Ectodermal cell (in vitro differentiated cells): ENCODE measurements around the gene CACNG6.
"Not testable (repeated sequence)": the region's sequence is repeated elsewhere in the genome, so short reads cannot be mapped to it uniquely, and the experiment has no call there.

Experiments used
- H3K27ac ChIP-seq: 2 replicates; pipeline ENCODE4 v1.7.0; 2013; ENCODE audit warnings: mild to moderate bottlenecking, low read depth, low read length; ENCODE audit not compliant: insufficient read depth, poor library complexity, severe bottlenecking
- H3K27me3 ChIP-seq: 2 replicates; pipeline ENCODE4 v1.7.0; 2013; ENCODE audit warnings: mild to moderate bottlenecking, low read length; ENCODE audit not compliant: insufficient read depth, control insufficient read depth, poor library complexity, severe bottlenecking
- H3K36me3 ChIP-seq: one replicate; pipeline ENCODE4 v1.7.0; 2013; ENCODE audit warnings: low read length; ENCODE audit not compliant: control insufficient read depth, insufficient read depth
- H3K4me1 ChIP-seq: one replicate; pipeline ENCODE4 v1.7.0; 2013; ENCODE audit warnings: low read length; ENCODE audit not compliant: control insufficient read depth, insufficient read depth
- H3K4me3 ChIP-seq: 2 replicates; pipeline ENCODE4 v1.7.0; 2013; ENCODE audit warnings: low read depth, low read length, control low read depth; ENCODE audit not compliant: insufficient read depth
- H3K9me3 ChIP-seq: 2 replicates; pipeline ENCODE4 v1.7.0; 2013; ENCODE audit warnings: mild to moderate bottlenecking, low read length, moderate library complexity; ENCODE audit not compliant: control insufficient read depth
- WGBS, 2 experiments: methylation state at CpG; one replicate each; pipeline ENCODE4 v1.1.7; 2013; ENCODE audit warnings: missing lambda C conversion rate in 2 of 2; 5-methylcytosine and 5-hydroxymethylcytosine counted together

Gene CACNG6

GRCh38 chr19:54021932-54022331 is 30.5 kb downstream of the CACNG6 start:
- WGBS, 2 experiments, result 90 to 91% methylated on average over 13 of the region's 13 CpGs
- H3K27ac ChIP-seq, result no peak overlapping the region
- H3K4me1 ChIP-seq, result no peaks in the 10 kb centered on the region
- H3K4me3 ChIP-seq, result no peak overlapping the region
- H3K9me3 ChIP-seq, result no peaks in the 10 kb centered on the region
- no peaks in the 10 kb centered on the region for H3K27me3 ChIP-seq
- no peaks in the 10 kb centered on the region for H3K36me3 ChIP-seq

GRCh38 chr19:54023191-54023590 is 31.8 kb downstream of the CACNG6 start:
- Histone ChIP-seq H3K27ac (no peak overlapping the region), H3K27me3 (no peaks in the 10 kb centered on the region), H3K9me3 (no peaks in the 10 kb centered on the region), H3K4me3 (no peak overlapping the region), H3K4me1 (no peaks in the 10 kb centered on the region), H3K36me3 (no peaks in the 10 kb centered on the region)
- WGBS, 2 experiments, result 70 to 77% methylated on average over 3 of the region's 3 CpGs

GRCh38 chr19:54024660-54025059 is 33.2 kb downstream of the CACNG6 start:
- 89 to 92% methylated on average over 9 of the region's 9 CpGs for WGBS, 2 experiments
- Histone ChIP-seq H3K27ac (no peak overlapping the region), H3K36me3 (no peaks in the 10 kb centered on the region), H3K27me3 (no peaks in the 10 kb centered on the region), H3K4me3 (no peak overlapping the region), H3K4me1 (no peaks in the 10 kb centered on the region), H3K9me3 (no peaks in the 10 kb centered on the region)

- Histone ChIP-seq H3K4me3 (no peak overlapping the region), H3K36me3 (no peaks in the 10 kb centered on the region), H3K4me1 (no peaks in the 10 kb centered on the region), H3K27ac (no peak overlapping the region), H3K27me3 (no peaks in the 10 kb centered on the region), H3K9me3 (no peaks in the 10 kb centered on the region)
- 88 to 91% methylated on average over 7 of the region's 7 CpGs for WGBS, 2 experiments
Observed at GRCh38 chr19:54026656-54027055, 35.2 kb downstream of the CACNG6 start.

DNA sequence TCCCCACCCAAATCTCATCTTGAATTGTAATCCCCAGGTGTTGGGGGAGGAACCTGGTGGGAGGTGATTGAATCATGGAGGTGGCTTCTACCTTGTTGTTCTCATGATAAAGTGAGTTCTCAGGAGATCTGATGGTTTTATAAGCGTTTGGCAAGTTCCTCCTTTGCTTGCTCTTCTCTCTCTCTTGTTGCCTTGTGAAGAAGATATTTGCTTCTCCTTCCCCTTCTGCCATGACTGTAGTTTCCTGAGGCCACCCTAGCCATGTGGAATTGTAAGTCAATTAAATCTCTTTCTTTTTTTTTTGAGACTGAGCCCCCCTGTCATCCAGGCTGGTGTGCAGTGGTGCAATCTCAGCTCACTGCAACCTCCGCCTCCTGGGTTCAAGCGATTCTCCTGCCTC is 37.9 kb downstream of the CACNG6 start:
- WGBS, 2 experiments, result 93 to 96% methylated on average over 3 of the region's 3 CpGs
- H3K9me3 ChIP-seq, result no peaks in the 10 kb centered on the region
- H3K27me3 ChIP-seq, result no peaks in the 10 kb centered on the region

GRCh38 chr19:54029930-54030490 is 38.6 kb downstream of the CACNG6 start:
- no peaks in the 10 kb centered on the region for H3K9me3 ChIP-seq
- no peak overlapping the region for H3K4me3 ChIP-seq
- WGBS, 2 experiments, result 53 to 58% methylated on average over 9 of the region's 9 CpGs
- H3K36me3 ChIP-seq, result no peaks in the 10 kb centered on the region
- H3K4me1 ChIP-seq, result no peaks in the 10 kb centered on the region
- H3K27me3 ChIP-seq, result peaks cover 5% of the 10 kb centered on the region
- no peak overlapping the region for H3K27ac ChIP-seq

More for the DNA sequence above, 37.9 kb downstream of the CACNG6 start:
- Histone ChIP-seq H3K4me1 (no peaks in the 10 kb centered on the region), H3K27ac (no peak overlapping the region), H3K36me3 (no peaks in the 10 kb centered on the region), H3K4me3 (no peak overlapping the region)

- Histone ChIP-seq H3K27me3 (peaks cover 5% of the 10 kb centered on the region), H3K27ac (no peak overlapping the region), H3K4me3 (no peak overlapping the region), H3K4me1 (peaks cover 7% of the 10 kb centered on the region), H3K36me3 (no peaks in the 10 kb centered on the region), H3K9me3 (no peaks in the 10 kb centered on the region)
- 63 to 65% methylated on average over 11 to 13 of the region's 13 CpGs for WGBS, 2 experiments
Observed at GRCh38 chr19:54030895-54031586, 39.6 kb downstream of the CACNG6 start.

GRCh38 chr19:54035215-54036178 is 44.1 kb downstream of the CACNG6 start:
- Histone ChIP-seq H3K27me3 (peaks cover 5% of the 10 kb centered on the region), H3K4me3 (no peak overlapping the region), H3K4me1 (peaks cover 7% of the 10 kb centered on the region), H3K27ac (peak overlapping the region; percentile 36), H3K9me3 (no peaks in the 10 kb centered on the region), H3K36me3 (no peaks in the 10 kb centered on the region)
- WGBS, 2 experiments, result 4 to 9% methylated on average over 4 of the region's 4 CpGs

- not testable (repeated sequence) for H3K36me3 ChIP-seq, H3K4me3 ChIP-seq, H3K4me1 ChIP-seq, H3K27me3 ChIP-seq, H3K27ac ChIP-seq, H3K9me3 ChIP-seq
- WGBS, 2 experiments, result 56 to 69% methylated on average over 5 of the region's 5 CpGs
Observed at GRCh38 chr19:54036542-54036941, 45.1 kb downstream of the CACNG6 start.

DNA sequence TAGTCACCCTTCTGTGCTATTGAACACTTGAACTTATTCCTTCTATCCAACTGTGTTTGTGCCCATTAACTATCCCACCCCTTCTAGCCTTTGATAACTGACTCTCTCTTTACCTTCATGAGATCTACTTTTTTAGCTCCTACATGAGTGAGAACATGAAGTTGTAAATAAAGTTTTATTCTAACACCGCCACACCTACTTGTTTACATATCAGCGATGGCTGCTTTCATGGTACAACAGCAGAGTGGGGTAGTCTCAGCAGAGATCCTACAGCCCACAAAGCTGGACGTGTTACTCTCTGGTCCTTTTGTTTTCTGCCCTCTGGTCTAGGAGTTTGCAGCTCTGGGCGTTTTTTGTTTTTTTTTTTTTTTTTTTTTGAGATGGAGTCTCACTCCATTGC is 48.6 kb downstream of the CACNG6 start:
- H3K36me3 ChIP-seq, result no peaks in the 10 kb centered on the region
- no peak overlapping the region for H3K27ac ChIP-seq
- H3K4me1 ChIP-seq, result peaks cover 7% of the 10 kb centered on the region
- H3K4me3 ChIP-seq, result no peak overlapping the region
- H3K27me3 ChIP-seq, result no peaks in the 10 kb centered on the region
- WGBS, 2 experiments, result 94% methylated on average over 4 of the region's 4 CpGs
- no peaks in the 10 kb centered on the region for H3K9me3 ChIP-seq
